CD4-positive, alpha-beta T cell treated with Interleukin-21 for 1 hour (primary cell): Measurements from ENCODE around the gene WDR88.
"Not testable (repeated sequence)": the region's sequence is repeated elsewhere in the genome, so short reads cannot be mapped to it uniquely, and the experiment has no call there.

Experiments used
- DNase-seq: peaks from one replicate; pipeline ENCODE4 v3.0.0-alpha.2; 2020

Gene WDR88

DNA sequence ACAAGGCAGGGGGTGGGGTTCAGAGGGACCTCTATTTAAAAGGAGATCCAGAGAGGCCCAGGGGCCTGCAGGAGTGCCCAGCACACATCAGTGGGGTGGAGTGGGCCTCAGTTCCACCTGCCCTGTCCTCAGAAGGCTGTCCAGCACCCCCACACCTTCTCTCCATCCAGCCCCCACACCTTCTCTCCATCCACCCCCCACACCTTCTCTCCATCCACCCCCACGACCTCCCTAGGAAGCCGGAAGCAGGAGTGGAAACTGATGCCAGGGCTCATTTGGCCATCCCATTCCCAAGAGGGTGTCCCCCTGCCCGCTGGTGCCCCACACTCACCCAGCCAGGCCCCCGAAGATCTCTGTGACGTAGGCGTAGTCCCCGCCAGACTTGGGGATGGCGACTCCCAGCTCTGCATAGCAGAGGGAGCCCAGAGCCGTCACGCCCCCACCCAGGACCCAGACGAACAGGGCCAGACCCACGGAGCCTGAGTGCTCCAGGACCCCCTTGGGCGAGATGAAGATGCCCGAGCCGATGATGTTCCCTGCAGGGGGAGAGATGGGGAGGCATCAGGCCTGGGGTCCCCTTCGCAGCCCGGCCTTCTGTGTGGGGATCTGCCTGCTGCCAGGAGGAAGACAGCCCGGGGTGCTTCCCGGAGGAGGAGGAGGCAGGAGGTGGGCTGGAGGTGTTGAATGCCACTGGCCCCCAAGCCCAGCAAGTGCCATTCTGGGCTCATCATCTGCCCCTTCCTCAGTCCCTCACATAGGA, 83.7 kb downstream of the WDR88 start:
- no peak for DNase-seq

DNA sequence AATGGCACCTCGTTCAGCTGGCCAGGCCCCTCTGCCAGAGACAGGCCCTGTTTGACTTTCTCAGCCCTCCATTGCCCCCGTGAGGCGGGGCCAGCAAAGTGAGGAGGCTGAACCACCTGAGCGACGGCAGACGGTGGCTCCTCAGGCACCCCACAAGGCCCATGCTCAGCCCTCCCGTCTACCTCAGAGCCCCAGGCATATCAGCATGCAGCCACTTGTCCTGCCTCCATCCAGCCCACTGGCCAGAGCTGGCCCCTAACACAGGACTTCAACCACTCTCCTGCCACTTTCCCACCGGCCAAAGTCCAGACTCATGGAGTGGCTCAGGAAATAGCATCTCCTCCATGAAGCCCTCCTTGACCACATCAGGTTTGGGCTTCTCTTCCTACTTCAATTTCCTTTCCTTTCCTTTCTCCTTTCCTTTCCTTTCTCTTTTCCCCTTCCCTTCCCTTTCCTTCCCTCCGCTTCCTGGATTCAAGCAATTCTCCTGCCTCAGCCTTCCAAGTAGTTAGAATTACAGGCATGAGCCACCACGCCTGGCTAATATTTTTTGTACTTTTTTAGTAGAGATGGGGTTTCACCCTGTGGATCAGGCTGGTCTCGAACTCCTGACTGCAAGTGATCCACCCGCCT, 84.4 kb downstream of the WDR88 start:
- DNase-seq, result no peak

GRCh38 chr19:33217881-33218280, 86.0 kb downstream of the WDR88 start:
- no peak for DNase-seq

DNA sequence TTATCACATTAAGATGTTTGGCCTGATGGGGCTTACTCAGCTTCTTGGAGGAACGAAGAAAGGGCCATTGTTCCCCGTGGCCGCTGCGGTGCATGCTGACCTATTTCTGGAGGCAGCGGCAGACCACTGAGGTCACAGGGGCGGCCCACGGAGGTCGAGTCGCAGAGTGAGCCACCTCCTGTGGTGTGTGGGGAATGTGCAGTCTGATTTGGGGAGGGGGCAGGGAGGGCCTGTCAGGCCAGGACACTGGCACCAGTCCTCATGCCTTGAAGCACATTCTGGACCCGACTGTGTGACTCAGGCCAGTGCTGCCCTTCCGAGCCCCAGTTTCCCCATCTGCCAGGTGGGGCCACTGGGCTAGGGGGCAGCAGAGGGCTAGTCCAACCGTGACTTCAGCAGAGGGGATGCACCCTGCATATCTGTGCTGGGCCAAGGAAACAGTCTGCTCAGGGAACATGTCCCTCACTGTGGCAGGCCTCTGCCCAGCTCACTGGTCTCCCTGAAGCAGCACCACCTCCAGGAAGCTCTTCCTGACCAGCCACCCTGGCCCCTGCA, 87.4 kb downstream of the WDR88 start:
- DNase-seq, result no peak

- no peak for DNase-seq
Measured at GRCh38 chr19:33220115-33220514, 88.2 kb downstream of the WDR88 start.

- no peak for DNase-seq
Measured at GRCh38 chr19:33220735-33221134, 88.8 kb downstream of the WDR88 start.

DNA sequence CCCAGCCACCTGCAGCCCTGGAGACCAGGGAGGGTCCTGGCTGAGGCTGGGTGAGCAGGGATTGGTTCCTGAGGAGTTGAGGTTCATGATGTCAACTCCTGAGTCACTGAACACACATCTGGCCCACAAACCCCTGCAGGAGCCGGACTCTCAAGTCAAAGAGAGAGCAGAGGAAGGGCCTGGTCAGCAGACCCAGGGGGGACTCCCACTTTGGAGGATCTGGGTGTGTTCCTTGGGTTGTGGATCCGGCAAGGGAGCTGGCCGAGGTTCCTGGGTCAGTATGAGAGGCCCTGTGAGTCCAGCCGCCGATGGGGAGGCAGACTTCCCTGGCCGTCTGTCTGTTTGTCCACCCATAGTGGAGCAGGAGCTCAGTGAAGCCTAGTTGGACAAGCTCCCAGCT, 89.7 kb downstream of the WDR88 start:
- no peak for DNase-seq

DNA sequence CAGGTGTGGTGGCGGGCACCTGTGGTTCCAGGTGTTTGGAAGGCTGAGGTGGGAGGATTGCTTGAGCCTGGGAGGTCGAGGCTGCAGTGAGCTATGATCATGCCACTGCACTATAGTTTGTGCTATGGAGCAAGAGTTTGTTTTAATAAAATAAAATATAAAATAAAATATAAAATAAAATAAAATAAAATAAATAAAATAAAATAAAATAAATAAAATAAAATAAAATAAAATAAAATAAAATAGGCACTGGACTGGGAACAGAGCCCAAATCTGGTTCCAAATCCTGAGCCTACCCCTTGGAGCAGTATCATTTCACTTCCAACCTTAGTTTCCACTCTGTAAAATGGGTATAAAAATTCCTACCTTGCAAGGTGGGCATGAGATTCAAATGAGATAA, 90.3 kb downstream of the WDR88 start:
- DNase-seq, result not testable (repeated sequence)

- DNase-seq, result no peak
Measured at GRCh38 chr19:33224694-33225457, 93.0 kb downstream of the WDR88 start.
